HCT116 (cell line): Measurements from ENCODE around the gene YARS2. TPM values are rescaled to one million over a fixed set of nuclear protein-coding genes. Genes with fewer than 3 reads are reported as not detected.

Experiments
- ATAC-seq: fragments of 200-7000 bp; cut with Tn5 transposase; 2 replicates; pipeline ENCODE4 v1.9.1; 2020; ENCODE audit warnings: mild to moderate bottlenecking, moderate library complexity
- BruUV-seq: library from RNA; stranded (reverse); fragments of 400-500 nt; replicated peaks from 2 replicates; lab custom pipeline; 2021; lab: Mats Ljungman, UMichigan
- CTCF ChIA-PET: fragments of 300-600 bp; sonication (Branson Sonifier 250); formaldehyde crosslinking; loops from one replicate; lab custom pipeline; 2021; ENCODE audit warnings: antibody characterized with exemption; lab: Charles Lee
- POLR2A ChIA-PET: fragments of 300-600, 350-600 bp; sonication (Branson Sonifier 250); formaldehyde crosslinking; loops from one replicate; lab custom pipeline; 2021; ENCODE audit warnings: antibody characterized with exemption; lab: Charles Lee
- RAD21 ChIA-PET, 2 experiments: fragments of 300-600 bp; sonication (Branson Sonifier 250); formaldehyde crosslinking; loops; one replicate each; lab custom pipeline; 2023; ENCODE audit warnings: low total read pairs in 2 of 2; ENCODE audit not compliant: uncharacterized antibody in 2 of 2, unreplicated experiment in 2 of 2, low non-redundant PET in 1 of 2; lab: Charles Lee
- DNase-seq: peaks from one replicate; pipeline ENCODE4 v3.0.0-alpha.2; 2010; ENCODE audit warnings: low read depth, low spot score
- H2AFZ ChIP-seq: fragments of 200-600 bp; shearing (Covaris generic), sonication (generic); 2 replicates; pipeline ENCODE4 v1.6.1; 2017; ENCODE audit warnings: low read depth, mixed run types, mixed read lengths, antibody characterized with exemption, low read length; ENCODE audit not compliant: poor library complexity, severe bottlenecking
- H3K27ac ChIP-seq: 2 replicates; pipeline ENCODE4 v1.5.1; 2012; ENCODE audit warnings: low read depth, low read length
- H3K27me3 ChIP-seq: fragments of 200-600 bp; sonication (generic); 2 replicates; pipeline ENCODE4 v1.6.1; 2016; ENCODE audit warnings: mixed run types, low read length, mixed read lengths; ENCODE audit not compliant: insufficient read depth
- H3K36me3 ChIP-seq, 2 experiments: fragments of 200-500 bp in 1 of 2; fragments of 200-600 bp in 1 of 2; sonication (Bioruptor generic) in 1 of 2; sonication (generic) in 1 of 2; 2 replicates each; pipeline versions ENCODE4 v1.5.1 to v1.6.1; 2014 to 2016; ENCODE audit warnings: low read length in 2 of 2, inconsistent platforms in 1 of 2, mixed read lengths in 1 of 2, mixed run types in 1 of 2; ENCODE audit not compliant: insufficient read depth in 2 of 2, control insufficient read depth in 1 of 2
- H3K4me1 ChIP-seq, 2 experiments: fragments of 200-600 bp in 1 of 2; sonication (generic) in 1 of 2; 2 replicates each; pipeline versions ENCODE4 v1.5.1 to v1.6.1; 2012 to 2017; ENCODE audit warnings: low read length in 2 of 2, inconsistent platforms in 1 of 2, mild to moderate bottlenecking in 1 of 2, mixed read lengths in 1 of 2, mixed run types in 1 of 2, moderate library complexity in 1 of 2; ENCODE audit not compliant: insufficient read depth in 2 of 2, control insufficient read depth in 1 of 2
- H3K4me2 ChIP-seq: fragments of 200-600 bp; sonication (generic); 2 replicates; pipeline ENCODE4 v1.6.1; 2017; ENCODE audit warnings: mixed run types, low read length, mixed read lengths
- H3K4me3 ChIP-seq, 2 experiments: fragments of 200-600 bp in 1 of 2; sonication (generic) in 1 of 2; replicated peaks in 1 of 2; 2 replicates each; pipeline ENCODE4 v1.5.1; 2011 to 2016; ENCODE audit warnings: low read length in 2 of 2, control low read depth in 1 of 2, low read depth in 1 of 2, mild to moderate bottlenecking in 1 of 2, mixed read lengths in 1 of 2, mixed run types in 1 of 2
- H3K79me2 ChIP-seq: fragments of 200-600 bp; sonication (generic); 2 replicates; pipeline ENCODE4 v1.6.1; 2017; ENCODE audit warnings: mild to moderate bottlenecking, mixed run types, low read length, moderate library complexity, mixed read lengths; ENCODE audit not compliant: insufficient read depth
- H3K9ac ChIP-seq: fragments of 200-600 bp; sonication (generic); 2 replicates; pipeline ENCODE4 v1.6.1; 2016; ENCODE audit warnings: low read length, mixed read lengths
- H3K9me2 ChIP-seq: fragments of 200-600 bp; sonication (generic), shearing (Covaris generic); 2 replicates; pipeline ENCODE4 v1.6.1; 2017; ENCODE audit warnings: mixed run types, mild to moderate bottlenecking, moderate library complexity; ENCODE audit not compliant: insufficient read depth
- H3K9me3 ChIP-seq, 2 experiments: fragments of 200-500 bp in 1 of 2; fragments of 200-600 bp in 1 of 2; sonication (Bioruptor generic) in 1 of 2; sonication (generic) in 1 of 2; 2 replicates each; pipeline ENCODE4 v1.6.1; 2014 to 2017; ENCODE audit warnings: low read length in 2 of 2, mixed read lengths in 2 of 2, inconsistent platforms in 1 of 2, low read depth in 1 of 2, mild to moderate bottlenecking in 1 of 2, mixed run types in 1 of 2, moderate library complexity in 1 of 2; ENCODE audit not compliant: control insufficient read depth in 1 of 2, insufficient read depth in 1 of 2
- H4K20me1 ChIP-seq: fragments of 200-600 bp; sonication (generic), shearing (Covaris generic); 2 replicates; pipeline ENCODE4 v1.6.1; 2017; ENCODE audit warnings: mixed run types, mild to moderate bottlenecking, moderate library complexity; ENCODE audit not compliant: insufficient read depth
- CBX3 ChIP-seq: IDR thresholded peaks from 2 replicates; pipeline ENCODE4 v1.6.1; 2012; ENCODE audit warnings: low read depth
- EGR1 ChIP-seq: IDR thresholded peaks from 2 replicates; pipeline ENCODE4 v1.6.1; 2012; ENCODE audit warnings: low read depth
- ELF1 ChIP-seq: IDR thresholded peaks from 2 replicates; pipeline ENCODE4 v1.6.1; 2012; ENCODE audit warnings: low read depth, borderline replicate concordance
- JUND ChIP-seq: IDR thresholded peaks from 2 replicates; pipeline ENCODE4 v1.6.1; 2012
- ZFX ChIP-seq: fragments of 450-650 bp; IDR thresholded peaks from 2 replicates; pipeline ENCODE4 v1.6.1; 2017
- ZNF274 ChIP-seq: fragments of 200-500 bp; sonication (Bioruptor generic); IDR thresholded peaks from 2 replicates; pipeline ENCODE4 v1.6.1; 2014; ENCODE audit warnings: mild to moderate bottlenecking, low read depth, low read length, inconsistent platforms
- intact Hi-C: fragments of 100-400 bp; cut with micrococcal nuclease; formaldehyde crosslinking; loops from 2 replicates; pipeline ENCODE4 v1.10.0; 2022
- total RNA-seq: library from RNA; stranded (reverse); gene quantifications from one replicate; pipeline ENCODE4 v1.2.1, GENCODE V29; 2021; ENCODE audit not compliant: unreplicated experiment
- TF ChIP-seq, protein P1 (sequence below): IDR thresholded peaks from 2 replicates; pipeline ENCODE4 v1.6.1; 2012
- TF ChIP-seq, protein P2 (sequence below): IDR thresholded peaks from 2 replicates; pipeline ENCODE4 v1.6.1; 2012
- TF ChIP-seq, protein P3 (sequence below): IDR thresholded peaks from 2 replicates; pipeline ENCODE4 v1.6.1; 2012; ENCODE audit warnings: low read depth

YARS2 gene
- total RNA-seq, 1 experiment from 2014 or later = 26.7 TPM

- ChIA-PET CTCF (no interaction called here), RAD21 (no interaction called here), POLR2A (no interaction called here)
- H3K36me3 ChIP-seq = peaks cover 0 to 7% of the 10 kb centered on the region in 2 experiments; a peak in 2 of 4 replicates
- H3K4me2 ChIP-seq = no peak overlapping the region
- peaks cover 3% of the 10 kb centered on the region; the same call in 1 of the 2 replicates for H4K20me1 ChIP-seq
- DNase-seq = no peak
- intact Hi-C loops = no loop called here
- no peaks in the 10 kb centered on the region for H3K27me3 ChIP-seq
- H2AFZ ChIP-seq = no peak overlapping the region
- H3K4me3 ChIP-seq = no peak overlapping the region
- H3K9ac ChIP-seq = no peak overlapping the region
- ATAC-seq = no peak
- peaks cover 14% of the 10 kb centered on the region; the same call in 1 of the 2 replicates for H3K79me2 ChIP-seq
- H3K9me2 ChIP-seq = no peaks in the 10 kb centered on the region
- no peaks in the 10 kb centered on the region for H3K4me1 ChIP-seq
- no peaks in the 10 kb centered on the region for H3K9me3 ChIP-seq
- H3K27ac ChIP-seq = no peak overlapping the region
- TF ChIP-seq, protein P1, sequence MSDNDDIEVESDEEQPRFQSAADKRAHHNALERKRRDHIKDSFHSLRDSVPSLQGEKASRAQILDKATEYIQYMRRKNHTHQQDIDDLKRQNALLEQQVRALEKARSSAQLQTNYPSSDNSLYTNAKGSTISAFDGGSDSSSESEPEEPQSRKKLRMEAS = no peak
- TF ChIP-seq, protein P2, sequence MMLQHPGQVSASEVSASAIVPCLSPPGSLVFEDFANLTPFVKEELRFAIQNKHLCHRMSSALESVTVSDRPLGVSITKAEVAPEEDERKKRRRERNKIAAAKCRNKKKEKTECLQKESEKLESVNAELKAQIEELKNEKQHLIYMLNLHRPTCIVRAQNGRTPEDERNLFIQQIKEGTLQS = no peak
- no peak for TF ChIP-seq JUND
- TF ChIP-seq, protein P3, sequence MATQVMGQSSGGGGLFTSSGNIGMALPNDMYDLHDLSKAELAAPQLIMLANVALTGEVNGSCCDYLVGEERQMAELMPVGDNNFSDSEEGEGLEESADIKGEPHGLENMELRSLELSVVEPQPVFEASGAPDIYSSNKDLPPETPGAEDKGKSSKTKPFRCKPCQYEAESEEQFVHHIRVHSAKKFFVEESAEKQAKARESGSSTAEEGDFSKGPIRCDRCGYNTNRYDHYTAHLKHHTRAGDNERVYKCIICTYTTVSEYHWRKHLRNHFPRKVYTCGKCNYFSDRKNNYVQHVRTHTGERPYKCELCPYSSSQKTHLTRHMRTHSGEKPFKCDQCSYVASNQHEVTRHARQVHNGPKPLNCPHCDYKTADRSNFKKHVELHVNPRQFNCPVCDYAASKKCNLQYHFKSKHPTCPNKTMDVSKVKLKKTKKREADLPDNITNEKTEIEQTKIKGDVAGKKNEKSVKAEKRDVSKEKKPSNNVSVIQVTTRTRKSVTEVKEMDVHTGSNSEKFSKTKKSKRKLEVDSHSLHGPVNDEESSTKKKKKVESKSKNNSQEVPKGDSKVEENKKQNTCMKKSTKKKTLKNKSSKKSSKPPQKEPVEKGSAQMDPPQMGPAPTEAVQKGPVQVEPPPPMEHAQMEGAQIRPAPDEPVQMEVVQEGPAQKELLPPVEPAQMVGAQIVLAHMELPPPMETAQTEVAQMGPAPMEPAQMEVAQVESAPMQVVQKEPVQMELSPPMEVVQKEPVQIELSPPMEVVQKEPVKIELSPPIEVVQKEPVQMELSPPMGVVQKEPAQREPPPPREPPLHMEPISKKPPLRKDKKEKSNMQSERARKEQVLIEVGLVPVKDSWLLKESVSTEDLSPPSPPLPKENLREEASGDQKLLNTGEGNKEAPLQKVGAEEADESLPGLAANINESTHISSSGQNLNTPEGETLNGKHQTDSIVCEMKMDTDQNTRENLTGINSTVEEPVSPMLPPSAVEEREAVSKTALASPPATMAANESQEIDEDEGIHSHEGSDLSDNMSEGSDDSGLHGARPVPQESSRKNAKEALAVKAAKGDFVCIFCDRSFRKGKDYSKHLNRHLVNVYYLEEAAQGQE = no peak
- no peak for TF ChIP-seq ZFX
- no peak for TF ChIP-seq ZNF274
- no peak for TF ChIP-seq EGR1
- no peak for TF ChIP-seq ELF1
- TF ChIP-seq CBX3 = no peak
- TF ChIP-seq, all 23 proteins: peak for 0
- BruUV-seq = no TSS peak
Observed at GRCh38 chr12:32706335-32707024, 49.2 kb downstream of the YARS2 start.
